Measurements from ENCODE around the gene SF3B2.
A peak's percentile ranks its signal among the peaks of the same experiment; 100 is the strongest.
"Not testable (repeated sequence)": the region's sequence is repeated elsewhere in the genome, so short reads cannot be mapped to it uniquely, and the experiment has no call there.

SF3B2 gene

DNA sequence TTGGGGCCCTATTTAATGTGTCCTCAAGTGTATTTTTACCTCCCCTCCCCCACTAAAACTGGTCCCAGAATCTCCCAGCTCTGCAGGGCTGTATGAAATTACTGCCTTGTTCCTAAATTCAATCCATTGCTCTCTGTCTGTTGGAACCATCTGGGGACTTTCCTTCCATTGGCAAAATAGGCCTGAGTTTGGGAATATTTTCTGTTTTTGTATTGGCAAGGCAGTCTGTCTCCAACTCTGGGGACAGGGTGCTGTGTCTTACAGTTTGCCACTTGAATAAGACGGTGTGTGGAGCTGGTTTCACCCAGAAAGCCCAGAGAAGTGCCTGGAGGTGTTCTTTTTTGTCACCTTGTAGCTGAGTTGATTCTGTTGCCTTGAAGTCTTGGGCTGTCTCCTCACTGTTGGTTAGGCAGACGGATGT, 19.2 kb downstream of the SF3B2 start:
- Histone ChIP-seq H3K9me3 (ENCODE audit: control insufficient read depth, low read length) (no peaks in the 10 kb centered on the region), H3K27me3 (ENCODE audit: control insufficient read depth, insufficient read depth, low read length, poor library complexity, severe bottlenecking) (no peaks in the 10 kb centered on the region), H3K4me1 (ENCODE audit: control insufficient read depth, insufficient read depth, low read length) (peaks cover 8% of the 10 kb centered on the region), H3K27ac (ENCODE audit: insufficient read depth, low read depth, low read length, poor library complexity, severe bottlenecking) (no peak overlapping the region), H3K36me3 (ENCODE audit: control insufficient read depth, insufficient read depth, low read length) (peaks cover 21% of the 10 kb centered on the region), H3K4me3 (ENCODE audit: insufficient read depth, low read depth, low read length) (peak overlapping the region; percentile 78)
- 71 to 74% methylated on average over 2 of the region's 2 CpGs for WGBS, 2 experiments

DNA sequence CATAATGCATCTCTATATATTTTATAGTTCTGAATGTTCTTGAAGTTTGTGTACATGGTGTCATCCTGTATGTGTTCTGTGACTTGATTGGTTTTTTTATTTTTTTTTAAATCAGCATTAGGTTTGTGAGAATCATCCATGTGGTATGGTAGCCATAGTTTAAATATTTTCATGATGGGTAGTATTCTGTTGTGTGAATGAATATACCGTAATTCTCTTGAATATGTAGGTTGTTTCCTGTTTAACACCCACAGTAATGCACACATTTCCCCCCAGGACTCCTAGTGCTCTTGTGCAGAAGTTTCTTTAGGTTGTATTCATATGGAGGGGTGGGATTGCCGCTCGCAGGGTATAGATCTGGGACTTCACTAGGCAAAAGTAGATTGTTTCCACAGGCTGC, 19.9 kb downstream of the SF3B2 start:
- Histone ChIP-seq H3K36me3 (ENCODE audit: control insufficient read depth, insufficient read depth, low read length) (peaks cover 14% of the 10 kb centered on the region), H3K27me3 (ENCODE audit: control insufficient read depth, insufficient read depth, low read length, poor library complexity, severe bottlenecking) (no peaks in the 10 kb centered on the region), H3K4me3 (ENCODE audit: insufficient read depth, low read depth, low read length) (no peak overlapping the region), H3K9me3 (ENCODE audit: control insufficient read depth, low read length) (no peaks in the 10 kb centered on the region), H3K4me1 (ENCODE audit: control insufficient read depth, insufficient read depth, low read length) (peaks cover 8% of the 10 kb centered on the region), H3K27ac (ENCODE audit: insufficient read depth, low read depth, low read length, poor library complexity, severe bottlenecking) (no peak overlapping the region)
- 93 to 100% methylated on average over 3 of the region's 3 CpGs for WGBS, 2 experiments

DNA sequence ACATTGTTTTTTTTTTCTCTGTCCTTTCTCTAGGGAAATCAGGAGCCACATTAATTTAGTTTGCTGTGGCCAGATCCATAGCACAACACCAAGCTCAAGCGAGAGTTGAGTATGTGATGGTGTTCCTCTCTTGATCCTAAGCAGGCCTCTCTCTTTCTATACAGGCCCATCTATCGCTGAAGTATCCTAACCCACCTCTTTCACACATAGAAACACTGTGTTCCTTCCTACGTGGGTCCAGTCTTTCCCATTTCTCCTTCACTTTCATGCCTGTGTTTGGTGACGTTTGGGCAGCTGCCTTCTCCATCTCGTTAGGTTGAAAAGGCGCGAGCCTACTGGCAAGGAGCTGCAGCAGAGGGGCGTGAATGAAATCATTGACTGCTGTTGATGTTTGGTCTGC, 20.4 kb downstream of the SF3B2 start:
- H3K4me1 ChIP-seq (ENCODE audit: control insufficient read depth, insufficient read depth, low read length) = peaks cover 8% of the 10 kb centered on the region
- WGBS, 2 experiments = 91 to 95% methylated on average over 8 of the region's 8 CpGs
- H3K27me3 ChIP-seq (ENCODE audit: control insufficient read depth, insufficient read depth, low read length, poor library complexity, severe bottlenecking) = no peaks in the 10 kb centered on the region
- H3K9me3 ChIP-seq (ENCODE audit: control insufficient read depth, low read length) = no peaks in the 10 kb centered on the region
- H3K36me3 ChIP-seq (ENCODE audit: control insufficient read depth, insufficient read depth, low read length) = peaks cover 9% of the 10 kb centered on the region
- H3K4me3 ChIP-seq (ENCODE audit: insufficient read depth, low read depth, low read length) = no peak overlapping the region
- no peak overlapping the region for H3K27ac ChIP-seq (ENCODE audit: insufficient read depth, low read depth, low read length, poor library complexity, severe bottlenecking)

DNA sequence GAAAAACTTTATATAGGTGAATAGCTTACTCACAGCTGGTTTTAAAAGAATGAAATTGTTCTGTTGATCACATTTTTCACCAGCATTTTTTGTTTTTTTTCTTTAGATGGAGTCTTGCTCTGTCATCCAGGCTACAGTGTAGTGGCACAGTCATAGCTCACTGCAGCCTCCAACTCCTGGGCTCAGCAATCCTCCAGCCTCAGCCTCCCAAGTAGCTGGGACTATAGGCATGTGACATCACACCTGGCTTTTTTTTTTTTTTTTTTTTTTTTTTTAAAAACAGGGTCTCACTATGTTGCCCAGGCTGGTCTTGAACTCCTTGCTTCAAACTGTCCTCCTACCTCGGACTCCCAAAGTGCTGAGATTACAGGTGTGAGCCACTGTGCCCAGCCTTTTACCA, 21.5 kb downstream of the SF3B2 start:
- H3K27me3 ChIP-seq (ENCODE audit: control insufficient read depth, insufficient read depth, low read length, poor library complexity, severe bottlenecking) = no peaks in the 10 kb centered on the region
- H3K4me1 ChIP-seq (ENCODE audit: control insufficient read depth, insufficient read depth, low read length) = peaks cover 4% of the 10 kb centered on the region
- H3K36me3 ChIP-seq (ENCODE audit: control insufficient read depth, insufficient read depth, low read length) = peaks cover 4% of the 10 kb centered on the region
- WGBS, 2 experiments = 70 to 100% methylated on average over 1 of the region's 1 CpG
- no peak overlapping the region for H3K4me3 ChIP-seq (ENCODE audit: insufficient read depth, low read depth, low read length)
- no peak overlapping the region for H3K27ac ChIP-seq (ENCODE audit: insufficient read depth, low read depth, low read length, poor library complexity, severe bottlenecking)
- H3K9me3 ChIP-seq (ENCODE audit: control insufficient read depth, low read length) = no peaks in the 10 kb centered on the region

DNA sequence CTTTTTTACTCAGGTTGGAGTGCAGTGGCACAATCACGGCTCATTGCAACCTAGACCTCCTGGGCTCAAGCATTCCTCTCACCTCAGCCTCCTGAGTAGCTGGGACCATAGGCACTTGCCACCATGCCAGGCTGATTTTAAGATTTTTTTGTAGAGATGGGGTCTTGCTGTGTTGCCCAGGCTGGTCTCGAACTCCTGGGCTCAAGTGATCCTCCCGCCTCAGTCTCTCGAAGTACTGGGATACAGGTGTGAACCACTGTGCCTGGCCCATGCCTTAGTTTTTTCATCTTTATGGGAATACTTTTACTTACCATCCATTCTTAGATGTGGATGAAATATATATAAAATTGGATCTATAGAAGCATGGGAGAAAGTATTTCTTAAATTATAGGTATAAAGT, 23.1 kb downstream of the SF3B2 start:
- Histone ChIP-seq H3K4me1 (ENCODE audit: control insufficient read depth, insufficient read depth, low read length) (no peaks in the 10 kb centered on the region), H3K27ac (ENCODE audit: insufficient read depth, low read depth, low read length, poor library complexity, severe bottlenecking) (no peak overlapping the region), H3K27me3 (ENCODE audit: control insufficient read depth, insufficient read depth, low read length, poor library complexity, severe bottlenecking) (no peaks in the 10 kb centered on the region), H3K36me3 (ENCODE audit: control insufficient read depth, insufficient read depth, low read length) (no peaks in the 10 kb centered on the region), H3K9me3 (ENCODE audit: control insufficient read depth, low read length) (no peaks in the 10 kb centered on the region), H3K4me3 (ENCODE audit: insufficient read depth, low read depth, low read length) (no peak overlapping the region)
- WGBS, 2 experiments = 92 to 95% methylated on average over 4 of the region's 4 CpGs

DNA sequence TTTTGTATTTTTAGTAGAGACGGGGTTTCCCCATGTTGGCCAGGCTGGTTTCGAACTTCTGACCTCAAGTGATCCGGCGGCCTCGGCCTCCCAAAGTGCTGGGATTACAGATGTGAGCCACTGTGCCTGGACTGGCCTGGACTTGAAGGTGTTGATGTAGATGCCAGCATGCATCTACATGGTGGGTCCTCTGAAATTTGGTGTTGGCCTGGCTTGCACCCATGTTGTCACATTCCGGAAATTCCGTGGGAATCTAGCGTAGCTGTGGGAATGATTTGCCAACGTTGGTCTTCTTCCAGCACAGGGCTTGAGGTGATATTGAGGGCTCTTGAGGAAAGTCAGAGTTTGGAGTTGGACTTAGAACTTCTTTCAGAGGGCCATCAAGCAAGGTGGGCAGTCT, 24.4 kb downstream of the SF3B2 start:
- 90 to 93% methylated on average over 9 of the region's 9 CpGs for WGBS, 2 experiments
- Histone ChIP-seq H3K27ac (ENCODE audit: insufficient read depth, low read depth, low read length, poor library complexity, severe bottlenecking) (no peak overlapping the region), H3K36me3 (ENCODE audit: control insufficient read depth, insufficient read depth, low read length) (no peaks in the 10 kb centered on the region), H3K27me3 (ENCODE audit: control insufficient read depth, insufficient read depth, low read length, poor library complexity, severe bottlenecking) (no peaks in the 10 kb centered on the region), H3K4me1 (ENCODE audit: control insufficient read depth, insufficient read depth, low read length) (peaks cover 2% of the 10 kb centered on the region), H3K4me3 (ENCODE audit: insufficient read depth, low read depth, low read length) (no peak overlapping the region), H3K9me3 (ENCODE audit: control insufficient read depth, low read length) (no peaks in the 10 kb centered on the region)

DNA sequence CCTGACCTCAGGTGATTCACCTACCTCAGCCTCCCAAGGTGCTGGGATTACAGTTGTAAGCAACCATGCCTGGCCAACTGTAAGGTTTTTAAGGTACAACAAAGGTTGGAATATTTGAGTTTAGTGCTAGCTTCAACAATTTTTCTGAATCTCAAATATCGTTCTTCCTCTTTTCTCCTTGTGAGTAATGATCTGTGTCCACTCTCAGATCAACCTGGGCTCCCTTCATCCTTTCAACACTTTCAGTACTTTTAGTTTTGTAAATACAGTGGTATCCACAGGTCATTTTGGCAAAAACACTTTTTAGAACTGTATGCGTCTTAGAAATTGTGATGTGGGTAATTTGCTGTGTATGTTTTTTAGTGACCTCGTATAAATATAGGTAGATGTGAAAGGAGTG, 25.8 kb downstream of the SF3B2 start:
- no peaks in the 10 kb centered on the region for H3K36me3 ChIP-seq (ENCODE audit: control insufficient read depth, insufficient read depth, low read length)
- H3K4me3 ChIP-seq (ENCODE audit: insufficient read depth, low read depth, low read length) = no peak overlapping the region
- no peaks in the 10 kb centered on the region for H3K9me3 ChIP-seq (ENCODE audit: control insufficient read depth, low read length)
- WGBS, 2 experiments = 96 to 100% methylated on average over 3 of the region's 3 CpGs
- H3K4me1 ChIP-seq (ENCODE audit: control insufficient read depth, insufficient read depth, low read length) = peaks cover 2% of the 10 kb centered on the region
- no peaks in the 10 kb centered on the region for H3K27me3 ChIP-seq (ENCODE audit: control insufficient read depth, insufficient read depth, low read length, poor library complexity, severe bottlenecking)
- no peak overlapping the region for H3K27ac ChIP-seq (ENCODE audit: insufficient read depth, low read depth, low read length, poor library complexity, severe bottlenecking)

DNA sequence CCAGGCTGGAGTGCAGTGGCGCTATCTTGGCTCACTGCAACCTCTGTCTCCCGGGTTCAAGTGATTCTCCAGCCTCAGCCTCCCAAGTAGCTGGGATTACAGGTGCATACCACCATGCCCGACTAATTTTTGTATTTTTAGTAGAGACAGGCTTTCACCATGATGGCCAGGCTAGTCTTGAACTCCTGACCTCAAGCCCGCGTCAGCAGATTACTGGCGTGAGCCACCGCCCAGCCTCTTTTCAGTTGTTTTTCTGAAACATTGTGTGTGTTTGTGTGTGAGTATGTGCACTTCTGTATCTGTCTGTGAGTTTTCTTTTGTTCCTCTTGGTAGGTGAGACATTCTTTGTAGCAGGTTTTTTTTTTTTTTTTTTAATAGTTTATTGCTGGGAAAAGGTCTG, 26.8 kb downstream of the SF3B2 start:
- not testable (repeated sequence) for H3K36me3 ChIP-seq (ENCODE audit: control insufficient read depth, insufficient read depth, low read length); H3K4me1 ChIP-seq (ENCODE audit: control insufficient read depth, insufficient read depth, low read length); H3K27me3 ChIP-seq (ENCODE audit: control insufficient read depth, insufficient read depth, low read length, poor library complexity, severe bottlenecking); H3K27ac ChIP-seq (ENCODE audit: insufficient read depth, low read depth, low read length, poor library complexity, severe bottlenecking); H3K9me3 ChIP-seq (ENCODE audit: control insufficient read depth, low read length); H3K4me3 ChIP-seq (ENCODE audit: insufficient read depth, low read depth, low read length)
- WGBS, 2 experiments = 94 to 98% methylated on average over 7 of the region's 7 CpGs

DNA sequence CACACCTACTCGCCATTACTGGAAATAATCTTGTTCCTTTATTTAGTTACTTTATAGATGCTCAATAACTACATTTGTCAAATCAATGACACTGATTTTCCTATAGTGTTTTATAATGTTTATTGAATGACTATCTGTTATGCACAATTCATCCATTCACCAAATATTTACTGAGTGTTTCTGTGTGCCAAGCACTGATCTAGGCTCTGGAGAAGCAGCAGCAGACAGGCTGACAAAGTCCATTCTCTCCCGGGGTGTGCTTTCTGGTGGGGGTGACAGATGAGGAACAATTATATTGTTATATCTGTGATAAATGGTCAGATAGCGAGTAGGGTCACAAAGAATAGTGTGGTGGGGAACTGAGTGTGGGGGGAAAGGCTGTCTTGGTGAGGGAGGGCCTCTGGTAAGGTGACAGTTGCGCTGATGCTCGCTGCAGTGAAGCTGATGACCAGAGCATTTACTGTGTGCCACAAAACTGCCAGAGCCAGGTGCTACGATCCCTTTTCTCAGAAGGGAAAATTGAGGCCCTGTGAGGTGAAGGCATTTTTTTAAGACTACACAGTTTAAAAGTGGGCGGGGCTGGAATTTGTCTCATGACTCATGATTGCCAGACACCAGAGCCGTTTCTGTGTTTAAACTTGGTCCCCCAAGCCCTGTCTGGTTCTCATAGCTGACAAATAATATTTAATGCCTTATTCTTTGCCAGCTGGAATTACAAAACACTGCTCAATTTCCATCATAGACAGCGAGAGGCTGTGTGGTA, 28.1 kb downstream of the SF3B2 start:
- no peaks in the 10 kb centered on the region for H3K9me3 ChIP-seq (ENCODE audit: control insufficient read depth, low read length)
- no peak overlapping the region for H3K4me3 ChIP-seq (ENCODE audit: insufficient read depth, low read depth, low read length)
- H3K27me3 ChIP-seq (ENCODE audit: control insufficient read depth, insufficient read depth, low read length, poor library complexity, severe bottlenecking) = no peaks in the 10 kb centered on the region
- peaks cover 2% of the 10 kb centered on the region for H3K4me1 ChIP-seq (ENCODE audit: control insufficient read depth, insufficient read depth, low read length)
- 92 to 93% methylated on average over 7 to 8 of the region's 9 CpGs for WGBS, 2 experiments
- no peak overlapping the region for H3K27ac ChIP-seq (ENCODE audit: insufficient read depth, low read depth, low read length, poor library complexity, severe bottlenecking)
- no peaks in the 10 kb centered on the region for H3K36me3 ChIP-seq (ENCODE audit: control insufficient read depth, insufficient read depth, low read length)

DNA sequence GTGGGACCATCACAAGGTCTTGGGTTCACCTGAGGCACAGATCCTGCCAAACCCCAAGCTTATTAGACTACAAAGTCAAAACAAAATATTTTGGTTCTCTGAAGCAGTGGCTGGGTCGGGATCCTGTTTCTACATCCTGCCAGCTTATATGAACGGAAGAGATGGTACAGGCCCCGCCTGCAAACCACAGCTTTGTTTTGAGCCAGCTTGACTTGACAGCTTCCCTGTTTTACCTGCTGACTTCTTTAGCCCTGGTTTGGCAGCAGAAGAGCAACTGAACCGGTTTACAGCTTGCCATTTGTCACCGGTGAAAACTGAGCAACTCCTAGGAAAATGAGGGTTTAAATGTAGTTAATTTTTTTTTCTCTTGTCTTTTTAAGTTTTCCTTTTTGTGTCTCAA, 29.3 kb downstream of the SF3B2 start:
- no peak overlapping the region for H3K27ac ChIP-seq (ENCODE audit: insufficient read depth, low read depth, low read length, poor library complexity, severe bottlenecking)
- no peak overlapping the region for H3K4me3 ChIP-seq (ENCODE audit: insufficient read depth, low read depth, low read length)
- H3K27me3 ChIP-seq (ENCODE audit: control insufficient read depth, insufficient read depth, low read length, poor library complexity, severe bottlenecking) = no peaks in the 10 kb centered on the region
- WGBS, 2 experiments = 81 to 89% methylated on average over 5 of the region's 5 CpGs
- H3K36me3 ChIP-seq (ENCODE audit: control insufficient read depth, insufficient read depth, low read length) = no peaks in the 10 kb centered on the region
- H3K9me3 ChIP-seq (ENCODE audit: control insufficient read depth, low read length) = no peaks in the 10 kb centered on the region
- peaks cover 2% of the 10 kb centered on the region for H3K4me1 ChIP-seq (ENCODE audit: control insufficient read depth, insufficient read depth, low read length)

Data from ectodermal cell (in vitro differentiated cells).